HCT116 (cell line): Measurements from ENCODE around the gene CORO6. TPM values are rescaled to one million over a fixed set of nuclear protein-coding genes. Genes with fewer than 3 reads are reported as not detected.

Experiments
- ATAC-seq: fragments of 200-7000 bp; cut with Tn5 transposase; 2 replicates; pipeline ENCODE4 v1.9.1; 2020; ENCODE audit warnings: mild to moderate bottlenecking, moderate library complexity
- BruUV-seq: library from RNA; stranded (reverse); fragments of 400-500 nt; replicated peaks from 2 replicates; lab custom pipeline; 2021; lab: Mats Ljungman, UMichigan
- CTCF ChIA-PET: fragments of 300-600 bp; sonication (Branson Sonifier 250); formaldehyde crosslinking; loops from one replicate; lab custom pipeline; 2021; ENCODE audit warnings: antibody characterized with exemption; lab: Charles Lee
- POLR2A ChIA-PET: fragments of 300-600, 350-600 bp; sonication (Branson Sonifier 250); formaldehyde crosslinking; loops from one replicate; lab custom pipeline; 2021; ENCODE audit warnings: antibody characterized with exemption; lab: Charles Lee
- RAD21 ChIA-PET, 2 experiments: fragments of 300-600 bp; sonication (Branson Sonifier 250); formaldehyde crosslinking; loops; one replicate each; lab custom pipeline; 2023; ENCODE audit warnings: low total read pairs in 2 of 2; ENCODE audit not compliant: uncharacterized antibody in 2 of 2, unreplicated experiment in 2 of 2, low non-redundant PET in 1 of 2; lab: Charles Lee
- DNase-seq: peaks from one replicate; pipeline ENCODE4 v3.0.0-alpha.2; 2010; ENCODE audit warnings: low read depth, low spot score
- H2AFZ ChIP-seq: fragments of 200-600 bp; shearing (Covaris generic), sonication (generic); 2 replicates; pipeline ENCODE4 v1.6.1; 2017; ENCODE audit warnings: low read depth, mixed run types, mixed read lengths, antibody characterized with exemption, low read length; ENCODE audit not compliant: poor library complexity, severe bottlenecking
- H3K27ac ChIP-seq: 2 replicates; pipeline ENCODE4 v1.5.1; 2012; ENCODE audit warnings: low read depth, low read length
- H3K27me3 ChIP-seq: fragments of 200-600 bp; sonication (generic); 2 replicates; pipeline ENCODE4 v1.6.1; 2016; ENCODE audit warnings: mixed run types, low read length, mixed read lengths; ENCODE audit not compliant: insufficient read depth
- H3K36me3 ChIP-seq, 2 experiments: fragments of 200-500 bp in 1 of 2; fragments of 200-600 bp in 1 of 2; sonication (Bioruptor generic) in 1 of 2; sonication (generic) in 1 of 2; 2 replicates each; pipeline versions ENCODE4 v1.5.1 to v1.6.1; 2014 to 2016; ENCODE audit warnings: low read length in 2 of 2, inconsistent platforms in 1 of 2, mixed read lengths in 1 of 2, mixed run types in 1 of 2; ENCODE audit not compliant: insufficient read depth in 2 of 2, control insufficient read depth in 1 of 2
- H3K4me1 ChIP-seq, 2 experiments: fragments of 200-600 bp in 1 of 2; sonication (generic) in 1 of 2; 2 replicates each; pipeline versions ENCODE4 v1.5.1 to v1.6.1; 2012 to 2017; ENCODE audit warnings: low read length in 2 of 2, inconsistent platforms in 1 of 2, mild to moderate bottlenecking in 1 of 2, mixed read lengths in 1 of 2, mixed run types in 1 of 2, moderate library complexity in 1 of 2; ENCODE audit not compliant: insufficient read depth in 2 of 2, control insufficient read depth in 1 of 2
- H3K4me2 ChIP-seq: fragments of 200-600 bp; sonication (generic); 2 replicates; pipeline ENCODE4 v1.6.1; 2017; ENCODE audit warnings: mixed run types, low read length, mixed read lengths
- H3K4me3 ChIP-seq, 2 experiments: fragments of 200-600 bp in 1 of 2; sonication (generic) in 1 of 2; replicated peaks in 1 of 2; 2 replicates each; pipeline ENCODE4 v1.5.1; 2011 to 2016; ENCODE audit warnings: low read length in 2 of 2, control low read depth in 1 of 2, low read depth in 1 of 2, mild to moderate bottlenecking in 1 of 2, mixed read lengths in 1 of 2, mixed run types in 1 of 2
- H3K79me2 ChIP-seq: fragments of 200-600 bp; sonication (generic); 2 replicates; pipeline ENCODE4 v1.6.1; 2017; ENCODE audit warnings: mild to moderate bottlenecking, mixed run types, low read length, moderate library complexity, mixed read lengths; ENCODE audit not compliant: insufficient read depth
- H3K9ac ChIP-seq: fragments of 200-600 bp; sonication (generic); 2 replicates; pipeline ENCODE4 v1.6.1; 2016; ENCODE audit warnings: low read length, mixed read lengths
- H3K9me2 ChIP-seq: fragments of 200-600 bp; sonication (generic), shearing (Covaris generic); 2 replicates; pipeline ENCODE4 v1.6.1; 2017; ENCODE audit warnings: mixed run types, mild to moderate bottlenecking, moderate library complexity; ENCODE audit not compliant: insufficient read depth
- H3K9me3 ChIP-seq, 2 experiments: fragments of 200-500 bp in 1 of 2; fragments of 200-600 bp in 1 of 2; sonication (Bioruptor generic) in 1 of 2; sonication (generic) in 1 of 2; 2 replicates each; pipeline ENCODE4 v1.6.1; 2014 to 2017; ENCODE audit warnings: low read length in 2 of 2, mixed read lengths in 2 of 2, inconsistent platforms in 1 of 2, low read depth in 1 of 2, mild to moderate bottlenecking in 1 of 2, mixed run types in 1 of 2, moderate library complexity in 1 of 2; ENCODE audit not compliant: control insufficient read depth in 1 of 2, insufficient read depth in 1 of 2
- H4K20me1 ChIP-seq: fragments of 200-600 bp; sonication (generic), shearing (Covaris generic); 2 replicates; pipeline ENCODE4 v1.6.1; 2017; ENCODE audit warnings: mixed run types, mild to moderate bottlenecking, moderate library complexity; ENCODE audit not compliant: insufficient read depth
- ATF3 ChIP-seq: IDR thresholded peaks from 2 replicates; pipeline ENCODE4 v1.6.1; 2012
- CBX3 ChIP-seq: IDR thresholded peaks from 2 replicates; pipeline ENCODE4 v1.6.1; 2012; ENCODE audit warnings: low read depth
- CEBPB ChIP-seq: IDR thresholded peaks from 2 replicates; pipeline ENCODE4 v1.6.1; 2012; ENCODE audit warnings: low read depth
- CTCF ChIP-seq, 3 experiments: fragments of 200-600 bp in 1 of 3; sonication (generic) in 1 of 3; IDR thresholded peaks in 2 of 3; conservative IDR thresholded peaks in 1 of 3; 2 replicates each; pipeline ENCODE4 v1.5.1; 2012 to 2017; ENCODE audit warnings: low read depth in 2 of 3, low read length in 2 of 3, antibody characterized with exemption in 1 of 3, borderline replicate concordance in 1 of 3, control low read depth in 1 of 3, mild to moderate bottlenecking in 1 of 3, mixed read lengths in 1 of 3, mixed run types in 1 of 3, moderate library complexity in 1 of 3; ENCODE audit not compliant: insufficient read depth in 1 of 3
- EGR1 ChIP-seq: IDR thresholded peaks from 2 replicates; pipeline ENCODE4 v1.6.1; 2012; ENCODE audit warnings: low read depth
- ELF1 ChIP-seq: IDR thresholded peaks from 2 replicates; pipeline ENCODE4 v1.6.1; 2012; ENCODE audit warnings: low read depth, borderline replicate concordance
- FOSL1 ChIP-seq: IDR thresholded peaks from 2 replicates; pipeline ENCODE4 v1.6.1; 2012; ENCODE audit warnings: low read depth
- MAX ChIP-seq: IDR thresholded peaks from 2 replicates; pipeline ENCODE4 v1.6.1; 2012
- SIN3A ChIP-seq: IDR thresholded peaks from 2 replicates; pipeline ENCODE4 v1.6.1; 2012; ENCODE audit warnings: low read depth
- TCF7L2 ChIP-seq: IDR thresholded peaks from 2 replicates; pipeline ENCODE4 v1.7.0; 2011; ENCODE audit warnings: borderline replicate concordance, inconsistent platforms; ENCODE audit not compliant: insufficient read depth, insufficient read length; ENCODE audit errors: extremely low read depth
- YY1 ChIP-seq: IDR thresholded peaks from 2 replicates; pipeline ENCODE4 v1.6.1; 2011; ENCODE audit warnings: low read length, low read depth, moderate library complexity, mild to moderate bottlenecking; ENCODE audit not compliant: insufficient replicate concordance; ENCODE audit errors: extremely low read depth
- ZNF274 ChIP-seq: fragments of 200-500 bp; sonication (Bioruptor generic); IDR thresholded peaks from 2 replicates; pipeline ENCODE4 v1.6.1; 2014; ENCODE audit warnings: mild to moderate bottlenecking, low read depth, low read length, inconsistent platforms
- intact Hi-C: fragments of 100-400 bp; cut with micrococcal nuclease; formaldehyde crosslinking; loops from 2 replicates; pipeline ENCODE4 v1.10.0; 2022
- total RNA-seq: library from RNA; stranded (reverse); gene quantifications from one replicate; pipeline ENCODE4 v1.2.1, GENCODE V29; 2021; ENCODE audit not compliant: unreplicated experiment

Gene CORO6
- total RNA-seq, 1 experiment from 2014 or later, result 8.7 TPM

GRCh38 chr17:29596811-29597210 is 25.9 kb downstream of the CORO6 start:
- peaks cover 56% of the 10 kb centered on the region for H3K79me2 ChIP-seq
- no peaks in the 10 kb centered on the region for H3K9me3 ChIP-seq
- intact Hi-C loops, result loop anchor here (10.0 kb wide), 1 partner anchor 452 kb away; no protein-coding TSS in a partner anchor
- H3K27ac ChIP-seq, result no peak overlapping the region
- no peak for DNase-seq
- CTCF ChIA-PET, result interaction anchor here (2.1 kb wide), 1 partner anchor 21 kb away, joined by 11 read pairs; no protein-coding TSS in a partner anchor
- peaks cover 19 to 35% of the 10 kb centered on the region in 2 experiments for H3K4me1 ChIP-seq
- RAD21 ChIA-PET, result no interaction called here
- BruUV-seq, result no TSS peak
- H2AFZ ChIP-seq, result no peak overlapping the region
- H4K20me1 ChIP-seq, result no peaks in the 10 kb centered on the region
- H3K9ac ChIP-seq, result no peak overlapping the region
- POLR2A ChIA-PET, result no interaction called here
- TF ChIP-seq YY1 (no peak), ZNF274 (no peak), CBX3 (no peak), EGR1 (no peak), FOSL1 (no peak), MAX (no peak), TCF7L2 (no peak), SIN3A (no peak), ATF3 (no peak), CTCF (IDR thresholded peaks at IDR 0.05 in 2 of 3, conservative IDR thresholded peaks at IDR 0.05 in 1 of 3; ENCODE audit: borderline replicate concordance in 1 of 3, insufficient read depth in 1 of 3, low read depth in 2 of 3, low read length in 2 of 3) (no peak), ELF1 (no peak), CEBPB (no peak)
- TF ChIP-seq, all 23 proteins: peak for 0
- H3K36me3 ChIP-seq, result no peaks in the 10 kb centered on the region
- no peak overlapping the region for H3K4me3 ChIP-seq
- no peak overlapping the region for H3K4me2 ChIP-seq
- ATAC-seq, result no peak
- H3K9me2 ChIP-seq, result no peaks in the 10 kb centered on the region
- H3K27me3 ChIP-seq, result no peaks in the 10 kb centered on the region
